IPS-18a (cell line): ENCODE results near the gene SCRT2.

Experiments used
- H3K27ac ChIP-seq: one replicate; pipeline ENCODE4 v1.5.1; 2013; ENCODE audit warnings: low read length
- H3K27me3 ChIP-seq: one replicate; pipeline ENCODE4 v1.6.1; 2013; ENCODE audit warnings: mild to moderate bottlenecking, low read length; ENCODE audit not compliant: control insufficient read depth, insufficient read depth
- H3K36me3 ChIP-seq: one replicate; pipeline ENCODE4 v1.6.1; 2013; ENCODE audit warnings: low read depth, low read length; ENCODE audit not compliant: control insufficient read depth
- H3K4me1 ChIP-seq: one replicate; pipeline ENCODE4 v1.6.1; 2013; ENCODE audit warnings: low read depth, low read length; ENCODE audit not compliant: control insufficient read depth
- H3K4me3 ChIP-seq: one replicate; pipeline ENCODE4 v1.5.1; 2013; ENCODE audit warnings: low read length
- H3K9ac ChIP-seq: one replicate; pipeline ENCODE4 v1.6.1; 2013; ENCODE audit warnings: mild to moderate bottlenecking, low read length, moderate library complexity
- H3K9me3 ChIP-seq: one replicate; pipeline ENCODE4 v1.6.1; 2013; ENCODE audit warnings: low read depth, low read length; ENCODE audit not compliant: control insufficient read depth

The SCRT2 gene

GRCh38 chr20:684676-685319 lies 9.2 kb upstream of the SCRT2 start:
- H3K36me3 ChIP-seq, result no peaks in the 10 kb centered on the region
- no peaks in the 10 kb centered on the region for H3K27me3 ChIP-seq
- H3K27ac ChIP-seq, result no peak overlapping the region
- no peaks in the 10 kb centered on the region for H3K9me3 ChIP-seq
- H3K4me1 ChIP-seq, result peaks cover 11% of the 10 kb centered on the region
- no peak overlapping the region for H3K4me3 ChIP-seq
- H3K9ac ChIP-seq, result no peak overlapping the region

- H3K27ac ChIP-seq, result no peak overlapping the region
- no peak overlapping the region for H3K9ac ChIP-seq
- H3K4me1 ChIP-seq, result no peaks in the 10 kb centered on the region
- no peaks in the 10 kb centered on the region for H3K36me3 ChIP-seq
- H3K9me3 ChIP-seq, result no peaks in the 10 kb centered on the region
- no peak overlapping the region for H3K4me3 ChIP-seq
- peaks cover 6% of the 10 kb centered on the region for H3K27me3 ChIP-seq
These were observed 6.5 kb upstream of the SCRT2 start for GRCh38 chr20:682123-682522.

- Histone ChIP-seq H3K4me3 (no peak overlapping the region), H3K9ac (no peak overlapping the region), H3K4me1 (no peaks in the 10 kb centered on the region), H3K27me3 (peaks cover 20% of the 10 kb centered on the region), H3K9me3 (no peaks in the 10 kb centered on the region), H3K27ac (no peak overlapping the region), H3K36me3 (no peaks in the 10 kb centered on the region)
These were observed 5.1 kb upstream of the SCRT2 start for GRCh38 chr20:680638-681187.

GRCh38 chr20:677957-678356 lies 2.4 kb upstream of the SCRT2 start:
- Histone ChIP-seq H3K4me1 (no peaks in the 10 kb centered on the region), H3K27me3 (peaks cover 40% of the 10 kb centered on the region), H3K9me3 (no peaks in the 10 kb centered on the region), H3K36me3 (no peaks in the 10 kb centered on the region), H3K4me3 (no peak overlapping the region), H3K9ac (no peak overlapping the region), H3K27ac (no peak overlapping the region)

GRCh38 chr20:676967-677366 lies 1.4 kb upstream of the SCRT2 start:
- H3K27ac ChIP-seq, result no peak overlapping the region
- H3K9ac ChIP-seq, result peak overlapping the region; percentile 40
- H3K27me3 ChIP-seq, result peaks cover 40% of the 10 kb centered on the region
- no peaks in the 10 kb centered on the region for H3K36me3 ChIP-seq
- H3K4me3 ChIP-seq, result peak overlapping the region; percentile 61
- H3K9me3 ChIP-seq, result no peaks in the 10 kb centered on the region
- no peaks in the 10 kb centered on the region for H3K4me1 ChIP-seq

- H3K4me1 ChIP-seq, result no peaks in the 10 kb centered on the region
- H3K9ac ChIP-seq, result peak overlapping the region; percentile 40
- peaks cover 40% of the 10 kb centered on the region for H3K27me3 ChIP-seq
- H3K36me3 ChIP-seq, result no peaks in the 10 kb centered on the region
- no peaks in the 10 kb centered on the region for H3K9me3 ChIP-seq
- H3K4me3 ChIP-seq, result peak overlapping the region; percentile 61
- H3K27ac ChIP-seq, result no peak overlapping the region
These were observed 824 bp upstream of the SCRT2 start for GRCh38 chr20:676315-676937.

GRCh38 chr20:675033-675452 lies 559 bp downstream of the SCRT2 start:
- Histone ChIP-seq H3K4me1 (no peaks in the 10 kb centered on the region), H3K4me3 (peak overlapping the region; percentile 61), H3K27me3 (peaks cover 40% of the 10 kb centered on the region), H3K9me3 (no peaks in the 10 kb centered on the region), H3K36me3 (no peaks in the 10 kb centered on the region), H3K9ac (no peak overlapping the region), H3K27ac (no peak overlapping the region)

GRCh38 chr20:673603-674001 lies 2.0 kb downstream of the SCRT2 start:
- Histone ChIP-seq H3K4me1 (no peaks in the 10 kb centered on the region), H3K9me3 (no peaks in the 10 kb centered on the region), H3K27ac (no peak overlapping the region), H3K9ac (no peak overlapping the region), H3K36me3 (no peaks in the 10 kb centered on the region), H3K4me3 (no peak overlapping the region), H3K27me3 (peaks cover 40% of the 10 kb centered on the region)

GRCh38 chr20:672963-673602 lies 2.5 kb downstream of the SCRT2 start:
- no peak overlapping the region for H3K9ac ChIP-seq
- no peak overlapping the region for H3K4me3 ChIP-seq
- no peaks in the 10 kb centered on the region for H3K36me3 ChIP-seq
- H3K27ac ChIP-seq, result no peak overlapping the region
- peaks cover 40% of the 10 kb centered on the region for H3K27me3 ChIP-seq
- no peaks in the 10 kb centered on the region for H3K9me3 ChIP-seq
- H3K4me1 ChIP-seq, result no peaks in the 10 kb centered on the region

GRCh38 chr20:671252-672030 lies 4.2 kb downstream of the SCRT2 start:
- no peak overlapping the region for H3K9ac ChIP-seq
- no peaks in the 10 kb centered on the region for H3K36me3 ChIP-seq
- no peak overlapping the region for H3K4me3 ChIP-seq
- H3K27ac ChIP-seq, result no peak overlapping the region
- no peaks in the 10 kb centered on the region for H3K9me3 ChIP-seq
- H3K4me1 ChIP-seq, result peaks cover 3% of the 10 kb centered on the region
- peaks cover 27% of the 10 kb centered on the region for H3K27me3 ChIP-seq

GRCh38 chr20:669573-669972 lies 6.0 kb downstream of the SCRT2 start:
- H3K4me3 ChIP-seq, result no peak overlapping the region
- no peak overlapping the region for H3K9ac ChIP-seq
- peaks cover 11% of the 10 kb centered on the region for H3K4me1 ChIP-seq
- H3K36me3 ChIP-seq, result no peaks in the 10 kb centered on the region
- H3K27me3 ChIP-seq, result peaks cover 10% of the 10 kb centered on the region
- H3K27ac ChIP-seq, result no peak overlapping the region
- H3K9me3 ChIP-seq, result no peaks in the 10 kb centered on the region
